Progenitor cell of endocrine pancreas (in vitro differentiated cells): Measurements from ENCODE around the gene CST9L. TPM values are rescaled to one million over a fixed set of nuclear protein-coding genes. Genes with fewer than 3 reads are reported as not detected.

Source experiments
- DNase-seq: peaks from one replicate; pipeline ENCODE4 v3.0.0; 2021; ENCODE audit warnings: low spot score; ENCODE audit not compliant: unreplicated experiment
- H3K27ac Mint-ChIP-seq: 2 replicates; pipeline ENCODE4 v1.8.0; 2021; ENCODE audit warnings: mild to moderate bottlenecking, moderate library complexity, mixed read lengths
- H3K27me3 Mint-ChIP-seq: 2 replicates; pipeline ENCODE4 v1.8.0; 2021; ENCODE audit warnings: mixed read lengths
- H3K36me3 Mint-ChIP-seq: 2 replicates; pipeline ENCODE4 v1.8.0; 2022; ENCODE audit warnings: mixed read lengths; ENCODE audit not compliant: insufficient read depth
- H3K4me1 Mint-ChIP-seq: 2 replicates; pipeline ENCODE4 v1.8.0; 2021; ENCODE audit warnings: low read depth, mixed read lengths
- H3K4me3 Mint-ChIP-seq: 2 replicates; pipeline ENCODE4 v1.8.0; 2021; ENCODE audit warnings: low read depth, mild to moderate bottlenecking, moderate library complexity, mixed read lengths
- H3K9me3 Mint-ChIP-seq: 2 replicates; pipeline ENCODE4 v1.8.0; 2021; ENCODE audit warnings: low read depth, mixed read lengths
- total RNA-seq: library from RNA; stranded (reverse); gene quantifications from 2 replicates; pipeline ENCODE4 v1.2.1, GENCODE V29; 2021
- TF ChIP-seq, protein P1 (sequence below): fragments of 200-600 bp; sonication (generic); IDR thresholded peaks from one replicate; pipeline ENCODE4 v1.5.0; 2021; ENCODE audit warnings: antibody characterized with exemption, mild to moderate bottlenecking; ENCODE audit not compliant: unreplicated experiment

CST9L gene
- total RNA-seq, 1 donor from 2014 or later, result not detected

- Mint-ChIP-seq H3K4me1 (no peaks in the 10 kb centered on the region), H3K27ac (no peak overlapping the region), H3K36me3 (no peaks in the 10 kb centered on the region), H3K4me3 (no peak overlapping the region), H3K27me3 (no peaks in the 10 kb centered on the region), H3K9me3 (no peaks in the 10 kb centered on the region)
- DNase-seq, result no peak
- TF ChIP-seq, protein P1, sequence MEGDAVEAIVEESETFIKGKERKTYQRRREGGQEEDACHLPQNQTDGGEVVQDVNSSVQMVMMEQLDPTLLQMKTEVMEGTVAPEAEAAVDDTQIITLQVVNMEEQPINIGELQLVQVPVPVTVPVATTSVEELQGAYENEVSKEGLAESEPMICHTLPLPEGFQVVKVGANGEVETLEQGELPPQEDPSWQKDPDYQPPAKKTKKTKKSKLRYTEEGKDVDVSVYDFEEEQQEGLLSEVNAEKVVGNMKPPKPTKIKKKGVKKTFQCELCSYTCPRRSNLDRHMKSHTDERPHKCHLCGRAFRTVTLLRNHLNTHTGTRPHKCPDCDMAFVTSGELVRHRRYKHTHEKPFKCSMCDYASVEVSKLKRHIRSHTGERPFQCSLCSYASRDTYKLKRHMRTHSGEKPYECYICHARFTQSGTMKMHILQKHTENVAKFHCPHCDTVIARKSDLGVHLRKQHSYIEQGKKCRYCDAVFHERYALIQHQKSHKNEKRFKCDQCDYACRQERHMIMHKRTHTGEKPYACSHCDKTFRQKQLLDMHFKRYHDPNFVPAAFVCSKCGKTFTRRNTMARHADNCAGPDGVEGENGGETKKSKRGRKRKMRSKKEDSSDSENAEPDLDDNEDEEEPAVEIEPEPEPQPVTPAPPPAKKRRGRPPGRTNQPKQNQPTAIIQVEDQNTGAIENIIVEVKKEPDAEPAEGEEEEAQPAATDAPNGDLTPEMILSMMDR, result no peak
These were observed 6.7 kb upstream of the CST9L start for GRCh38 chr20:23574977-23575376.

GRCh38 chr20:23570178-23570760 lies 2.0 kb upstream of the CST9L start:
- Mint-ChIP-seq H3K9me3 (no peaks in the 10 kb centered on the region), H3K4me3 (no peak overlapping the region), H3K27ac (no peak overlapping the region), H3K4me1 (no peaks in the 10 kb centered on the region), H3K36me3 (no peaks in the 10 kb centered on the region), H3K27me3 (peaks cover 3% of the 10 kb centered on the region)
- DNase-seq, result no peak
- TF ChIP-seq, protein P1, result no peak

GRCh38 chr20:23569570-23569969 lies 1.3 kb upstream of the CST9L start:
- TF ChIP-seq, protein P1, result no peak
- no peaks in the 10 kb centered on the region for H3K4me1 Mint-ChIP-seq
- no peak overlapping the region for H3K4me3 Mint-ChIP-seq
- H3K9me3 Mint-ChIP-seq, result no peaks in the 10 kb centered on the region
- DNase-seq, result no peak
- no peak overlapping the region for H3K27ac Mint-ChIP-seq
- no peaks in the 10 kb centered on the region for H3K36me3 Mint-ChIP-seq
- H3K27me3 Mint-ChIP-seq, result peaks cover 3% of the 10 kb centered on the region

GRCh38 chr20:23568971-23569330 lies 667 bp upstream of the CST9L start:
- no peak for DNase-seq
- Mint-ChIP-seq H3K27me3 (peaks cover 3% of the 10 kb centered on the region), H3K4me1 (no peaks in the 10 kb centered on the region), H3K36me3 (no peaks in the 10 kb centered on the region), H3K27ac (no peak overlapping the region), H3K9me3 (no peaks in the 10 kb centered on the region), H3K4me3 (no peak overlapping the region)
- TF ChIP-seq, protein P1, result no peak

DNA sequence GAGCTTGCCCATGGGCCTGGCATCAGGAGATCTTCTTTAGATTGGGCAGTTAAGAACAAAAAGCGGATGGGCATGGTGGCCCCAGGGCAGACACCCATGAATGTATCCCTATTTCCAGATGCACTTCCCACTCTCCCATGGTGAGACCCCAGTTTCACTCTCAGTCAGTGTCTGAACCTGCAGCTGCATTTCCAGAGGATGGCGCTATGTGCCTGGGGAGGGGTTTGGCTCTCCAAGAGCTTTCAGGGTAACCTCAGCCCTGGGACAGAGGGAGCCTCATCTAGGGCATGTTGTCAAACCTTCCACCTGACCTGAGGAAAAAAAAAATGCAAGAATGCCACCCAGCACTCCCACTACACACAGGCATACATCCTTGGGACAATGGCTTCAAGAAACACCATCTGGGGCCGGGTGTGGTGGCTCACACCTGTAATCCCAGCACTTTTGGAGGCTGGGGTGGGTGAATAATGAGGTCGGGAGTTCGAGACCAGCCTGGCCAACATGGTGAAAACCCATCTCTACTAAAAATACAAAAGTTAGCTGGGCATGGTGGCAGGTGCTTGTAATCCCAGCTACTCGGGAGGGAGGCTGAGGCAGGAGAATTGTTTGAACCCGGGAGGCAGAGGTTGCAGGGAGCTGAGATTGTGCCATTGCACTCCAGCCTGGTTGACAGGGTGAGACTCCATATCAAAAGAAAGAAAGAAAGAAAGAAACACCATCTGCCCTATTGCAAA lies 1.9 kb downstream of the CST9L start:
- DNase-seq, result no peak
- Mint-ChIP-seq H3K27me3 (peaks cover 3% of the 10 kb centered on the region), H3K27ac (no peak overlapping the region), H3K9me3 (peaks cover 9% of the 10 kb centered on the region), H3K36me3 (no peaks in the 10 kb centered on the region), H3K4me3 (no peak overlapping the region), H3K4me1 (no peaks in the 10 kb centered on the region)
- TF ChIP-seq, protein P1, result no peak
